ENCODE results near the gene IQSEC1. TPM values are rescaled to one million over a fixed set of nuclear protein-coding genes. Genes with fewer than 3 reads are reported as not detected.

The IQSEC1 gene
- total and polyA plus RNA-seq, 2 donors (not counting 1 experiment from before 2014, with no cell fraction given), result 4.3 to 18.2 TPM

DNA sequence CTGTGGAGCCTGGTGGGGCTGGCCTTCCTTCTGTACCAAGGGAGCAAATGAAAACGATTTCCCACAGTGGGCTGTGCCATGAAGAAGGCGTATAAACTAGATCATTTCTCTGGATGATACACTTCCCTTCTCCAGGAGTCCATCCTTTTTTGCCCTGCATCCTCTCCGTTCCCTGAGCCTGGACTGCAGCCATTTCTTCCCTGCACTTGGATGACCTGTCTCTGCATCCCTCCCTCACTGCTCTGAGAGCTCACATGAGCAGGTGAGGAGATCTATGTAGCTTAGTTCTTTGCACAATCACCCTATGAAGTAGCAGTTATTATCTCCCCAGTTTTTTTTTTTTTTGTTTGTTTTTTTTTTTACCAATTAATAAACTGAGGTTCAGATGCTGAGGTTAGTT lies 46.7 kb downstream of the IQSEC1 start:
- Histone ChIP-seq H3K4me3 (replicated peaks in 1 of 4; ENCODE audit: control extremely low read depth in 1 of 4, insufficient read depth in 1 of 4, low read depth in 3 of 4, low read length in 4 of 4) (no peak overlapping the region), H3K4me1 (ENCODE audit: control insufficient read depth, extremely low read depth, insufficient read depth, low read length) (peaks cover 13% of the 10 kb centered on the region), H3K9me3 (ENCODE audit: control insufficient read depth, insufficient read depth, low read depth, low read length) (no peaks in the 10 kb centered on the region), H3K4me2 (ENCODE audit: extremely low read depth, insufficient read depth, low read length) (no peak overlapping the region), H3K79me2 (ENCODE audit: control insufficient read depth, insufficient read depth, low read length) (no peaks in the 10 kb centered on the region), H3K9ac (ENCODE audit: insufficient read depth, low read length) (no peak overlapping the region), H4K20me1 (ENCODE audit: control insufficient read depth, extremely low read depth, insufficient read depth, low read length) (no peaks in the 10 kb centered on the region), H3K27me3 (ENCODE audit: control insufficient read depth, insufficient read depth, low read length) (no peaks in the 10 kb centered on the region), H3K36me3 (ENCODE audit: control insufficient read depth, insufficient read depth, low read length) (no peaks in the 10 kb centered on the region), H3K27ac (ENCODE audit: insufficient read depth, low read length) (no peak overlapping the region), H2AFZ (ENCODE audit: low read length) (no peak overlapping the region)
- TF ChIP-seq, protein P1, sequence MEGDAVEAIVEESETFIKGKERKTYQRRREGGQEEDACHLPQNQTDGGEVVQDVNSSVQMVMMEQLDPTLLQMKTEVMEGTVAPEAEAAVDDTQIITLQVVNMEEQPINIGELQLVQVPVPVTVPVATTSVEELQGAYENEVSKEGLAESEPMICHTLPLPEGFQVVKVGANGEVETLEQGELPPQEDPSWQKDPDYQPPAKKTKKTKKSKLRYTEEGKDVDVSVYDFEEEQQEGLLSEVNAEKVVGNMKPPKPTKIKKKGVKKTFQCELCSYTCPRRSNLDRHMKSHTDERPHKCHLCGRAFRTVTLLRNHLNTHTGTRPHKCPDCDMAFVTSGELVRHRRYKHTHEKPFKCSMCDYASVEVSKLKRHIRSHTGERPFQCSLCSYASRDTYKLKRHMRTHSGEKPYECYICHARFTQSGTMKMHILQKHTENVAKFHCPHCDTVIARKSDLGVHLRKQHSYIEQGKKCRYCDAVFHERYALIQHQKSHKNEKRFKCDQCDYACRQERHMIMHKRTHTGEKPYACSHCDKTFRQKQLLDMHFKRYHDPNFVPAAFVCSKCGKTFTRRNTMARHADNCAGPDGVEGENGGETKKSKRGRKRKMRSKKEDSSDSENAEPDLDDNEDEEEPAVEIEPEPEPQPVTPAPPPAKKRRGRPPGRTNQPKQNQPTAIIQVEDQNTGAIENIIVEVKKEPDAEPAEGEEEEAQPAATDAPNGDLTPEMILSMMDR (conservative IDR thresholded peaks at IDR 0.05 in 1 of 2, IDR thresholded peaks at IDR 0.05 in 1 of 2; ENCODE audit: low read depth in 1 of 2, low read length in 2 of 2), result no peak
- no peak for TF ChIP-seq EZH2 (IDR thresholded peaks at IDR 0.05; ENCODE audit: low read length, missing control alignments)
- DNase-seq (ENCODE audit: low read depth in 2 of 2), result no peak

DNA sequence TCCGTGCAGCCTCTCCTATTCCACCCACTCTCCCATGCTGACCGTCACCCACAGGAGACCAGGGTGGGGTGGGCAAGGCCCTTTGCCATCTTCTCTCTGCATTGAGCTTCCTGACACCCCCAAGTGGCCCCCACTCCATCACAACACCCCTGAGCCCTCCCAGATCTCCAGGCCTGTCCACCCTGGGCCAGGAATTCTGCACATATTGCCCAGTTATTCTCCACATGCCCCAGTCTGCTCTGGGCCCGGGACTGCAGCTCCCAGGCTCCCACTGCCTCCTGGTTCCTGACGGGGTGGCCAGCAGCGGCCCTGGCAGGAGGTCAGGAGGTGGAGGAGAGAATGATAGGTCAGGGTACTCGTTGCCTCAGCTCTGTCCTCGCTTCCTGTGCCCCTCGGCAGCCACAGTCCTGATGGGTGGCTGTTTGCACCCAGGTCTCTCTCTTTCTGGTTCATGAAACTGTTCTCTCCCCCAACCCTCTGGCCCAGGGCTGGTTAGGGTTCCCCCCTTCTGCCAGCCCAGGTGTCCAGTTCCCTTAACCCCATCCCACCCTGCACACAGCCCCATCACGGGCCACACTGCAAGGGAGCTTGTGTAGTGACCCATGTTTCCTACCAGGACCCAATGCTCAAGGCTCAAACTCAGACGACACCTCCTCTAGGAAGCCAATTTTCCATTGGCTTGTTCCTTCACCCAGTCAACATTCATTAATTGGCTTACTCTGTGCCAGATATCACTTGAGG lies 47.3 kb downstream of the IQSEC1 start:
- Histone ChIP-seq H3K9me3 (ENCODE audit: control insufficient read depth, insufficient read depth, low read depth, low read length) (no peaks in the 10 kb centered on the region), H3K79me2 (ENCODE audit: control insufficient read depth, insufficient read depth, low read length) (no peaks in the 10 kb centered on the region), H3K36me3 (ENCODE audit: control insufficient read depth, insufficient read depth, low read length) (no peaks in the 10 kb centered on the region), H3K27me3 (ENCODE audit: control insufficient read depth, insufficient read depth, low read length) (no peaks in the 10 kb centered on the region), H3K4me1 (ENCODE audit: control insufficient read depth, extremely low read depth, insufficient read depth, low read length) (peaks cover 17% of the 10 kb centered on the region), H4K20me1 (ENCODE audit: control insufficient read depth, extremely low read depth, insufficient read depth, low read length) (no peaks in the 10 kb centered on the region), H2AFZ (ENCODE audit: low read length) (no peak overlapping the region), H3K27ac (ENCODE audit: insufficient read depth, low read length) (no peak overlapping the region), H3K4me3 (replicated peaks in 1 of 4; ENCODE audit: control extremely low read depth in 1 of 4, insufficient read depth in 1 of 4, low read depth in 3 of 4, low read length in 4 of 4) (no peak overlapping the region), H3K4me2 (ENCODE audit: extremely low read depth, insufficient read depth, low read length) (no peak overlapping the region), H3K9ac (ENCODE audit: insufficient read depth, low read length) (no peak overlapping the region)
- TF ChIP-seq, protein P1 (conservative IDR thresholded peaks at IDR 0.05 in 1 of 2, IDR thresholded peaks at IDR 0.05 in 1 of 2; ENCODE audit: low read depth in 1 of 2, low read length in 2 of 2), result no peak
- TF ChIP-seq EZH2 (IDR thresholded peaks at IDR 0.05; ENCODE audit: low read length, missing control alignments), result no peak
- DNase-seq (ENCODE audit: low read depth in 2 of 2), result no peak

DNA sequence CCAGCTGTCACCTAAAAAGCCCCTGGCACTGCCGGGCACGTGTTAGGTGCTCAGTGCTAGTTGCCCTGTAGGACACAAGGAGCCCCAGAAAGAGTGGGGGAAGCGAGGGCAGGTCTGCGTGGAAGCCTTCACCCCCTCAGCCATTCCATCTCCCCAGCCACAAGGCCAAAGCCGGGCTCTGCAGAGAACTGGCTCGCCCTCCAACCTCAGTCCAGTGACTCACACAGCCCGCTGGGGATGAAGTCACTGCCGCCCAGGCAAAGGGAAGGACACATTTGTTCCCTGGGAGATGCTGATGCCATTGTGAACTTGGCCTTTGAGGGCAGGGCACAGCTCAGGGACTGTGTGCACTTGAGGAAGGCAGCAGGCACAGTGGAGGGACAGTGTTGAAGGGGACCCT lies 48.1 kb downstream of the IQSEC1 start:
- Histone ChIP-seq H3K27ac (ENCODE audit: insufficient read depth, low read length) (no peak overlapping the region), H3K9me3 (ENCODE audit: control insufficient read depth, insufficient read depth, low read depth, low read length) (no peaks in the 10 kb centered on the region), H3K4me1 (ENCODE audit: control insufficient read depth, extremely low read depth, insufficient read depth, low read length) (peaks cover 17% of the 10 kb centered on the region), H4K20me1 (ENCODE audit: control insufficient read depth, extremely low read depth, insufficient read depth, low read length) (no peaks in the 10 kb centered on the region), H3K4me2 (ENCODE audit: extremely low read depth, insufficient read depth, low read length) (no peak overlapping the region), H3K27me3 (ENCODE audit: control insufficient read depth, insufficient read depth, low read length) (no peaks in the 10 kb centered on the region), H3K4me3 (replicated peaks in 1 of 4; ENCODE audit: control extremely low read depth in 1 of 4, insufficient read depth in 1 of 4, low read depth in 3 of 4, low read length in 4 of 4) (no peak overlapping the region), H2AFZ (ENCODE audit: low read length) (no peak overlapping the region), H3K79me2 (ENCODE audit: control insufficient read depth, insufficient read depth, low read length) (no peaks in the 10 kb centered on the region), H3K9ac (ENCODE audit: insufficient read depth, low read length) (no peak overlapping the region), H3K36me3 (ENCODE audit: control insufficient read depth, insufficient read depth, low read length) (no peaks in the 10 kb centered on the region)
- TF ChIP-seq EZH2 (IDR thresholded peaks at IDR 0.05; ENCODE audit: low read length, missing control alignments), result no peak
- TF ChIP-seq, protein P1 (conservative IDR thresholded peaks at IDR 0.05 in 1 of 2, IDR thresholded peaks at IDR 0.05 in 1 of 2; ENCODE audit: low read depth in 1 of 2, low read length in 2 of 2), result no peak
- peak; percentile 61 to 76 for DNase-seq (ENCODE audit: low read depth in 2 of 2)
